Subcutaneous abdominal adipose tissue (tissue), 5 donors: Measurements from ENCODE around the gene ADCY3.

Source experiments
- H3K27ac ChIP-seq: one replicate; pipeline ENCODE4 v1.7.0; 2013; ENCODE audit warnings: low read depth, mild to moderate bottlenecking, inconsistent platforms, low read length, moderate library complexity
- H3K27me3 ChIP-seq, 5 donors: one replicate each; pipeline ENCODE4 v1.7.0; 2013; ENCODE audit warnings: low read length in 5 of 5, inconsistent platforms in 1 of 5; ENCODE audit not compliant: control insufficient read depth in 5 of 5, insufficient read depth in 4 of 5
- H3K36me3 ChIP-seq, 5 donors: one replicate each; pipeline ENCODE4 v1.7.0; 2013; ENCODE audit warnings: low read length in 5 of 5; ENCODE audit not compliant: control insufficient read depth in 5 of 5, insufficient read depth in 5 of 5
- H3K4me1 ChIP-seq, 5 donors: one replicate each; pipeline ENCODE4 v1.7.0; 2013; ENCODE audit warnings: low read length in 5 of 5, mild to moderate bottlenecking in 3 of 5, moderate library complexity in 1 of 5; ENCODE audit not compliant: control insufficient read depth in 5 of 5, insufficient read depth in 5 of 5
- H3K4me3 ChIP-seq, 5 donors: one replicate each; pipeline ENCODE4 v1.7.0; 2013; ENCODE audit warnings: low read length in 5 of 5, low read depth in 1 of 5
- H3K9ac ChIP-seq, 5 donors: one replicate each; pipeline ENCODE4 v1.7.0; 2013; ENCODE audit warnings: low read length in 5 of 5, mild to moderate bottlenecking in 4 of 5, moderate library complexity in 3 of 5
- H3K9me3 ChIP-seq, 5 donors: one replicate each; pipeline ENCODE4 v1.7.0; 2013; ENCODE audit warnings: low read length in 5 of 5; ENCODE audit not compliant: control insufficient read depth in 5 of 5
- donor health status: healthy.
- donor health status: healthy.
- donor health status: healthy.
- donor health status: healthy.
- donor health status: healthy.

ADCY3 gene

DNA sequence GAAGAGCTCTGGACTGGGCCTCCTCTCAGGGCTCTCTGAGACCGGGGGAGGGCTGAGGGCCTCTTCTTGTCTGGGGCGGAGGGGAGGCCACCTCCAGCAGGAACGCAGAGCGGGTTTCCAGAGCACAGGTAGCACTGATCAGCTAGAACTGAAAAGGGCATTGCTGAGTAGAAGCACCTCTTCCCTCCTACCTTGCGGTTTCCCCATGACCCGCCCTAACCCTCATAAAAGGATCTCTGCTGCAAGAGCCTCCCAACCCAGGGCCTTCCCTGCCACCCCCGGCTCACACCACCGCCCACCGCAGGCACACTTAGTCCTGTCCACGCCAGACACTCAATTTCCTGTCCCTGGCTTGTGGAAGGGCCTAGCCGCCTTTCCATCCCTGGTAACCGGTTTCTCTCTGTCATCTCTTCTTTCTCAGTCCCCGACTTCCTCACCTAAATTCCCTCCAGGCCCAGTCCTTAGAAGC lies 966 bp downstream of the ADCY3 start:
- Histone ChIP-seq H3K9me3 (no peaks in the 10 kb centered on the region), H3K4me3 (peak overlapping the region; percentile 23 to 70 (median 66)), H3K4me1 (peaks cover 9 to 49% (median 34%) of the 10 kb centered on the region in 5 donors), H3K9ac (peak overlapping the region; percentile 3 to 74 (median 68)), H3K27ac (no peak overlapping the region), H3K36me3 (no peaks in the 10 kb centered on the region), H3K27me3 (peaks cover 0 to 6% (median 0%) of the 10 kb centered on the region in 5 donors)

DNA sequence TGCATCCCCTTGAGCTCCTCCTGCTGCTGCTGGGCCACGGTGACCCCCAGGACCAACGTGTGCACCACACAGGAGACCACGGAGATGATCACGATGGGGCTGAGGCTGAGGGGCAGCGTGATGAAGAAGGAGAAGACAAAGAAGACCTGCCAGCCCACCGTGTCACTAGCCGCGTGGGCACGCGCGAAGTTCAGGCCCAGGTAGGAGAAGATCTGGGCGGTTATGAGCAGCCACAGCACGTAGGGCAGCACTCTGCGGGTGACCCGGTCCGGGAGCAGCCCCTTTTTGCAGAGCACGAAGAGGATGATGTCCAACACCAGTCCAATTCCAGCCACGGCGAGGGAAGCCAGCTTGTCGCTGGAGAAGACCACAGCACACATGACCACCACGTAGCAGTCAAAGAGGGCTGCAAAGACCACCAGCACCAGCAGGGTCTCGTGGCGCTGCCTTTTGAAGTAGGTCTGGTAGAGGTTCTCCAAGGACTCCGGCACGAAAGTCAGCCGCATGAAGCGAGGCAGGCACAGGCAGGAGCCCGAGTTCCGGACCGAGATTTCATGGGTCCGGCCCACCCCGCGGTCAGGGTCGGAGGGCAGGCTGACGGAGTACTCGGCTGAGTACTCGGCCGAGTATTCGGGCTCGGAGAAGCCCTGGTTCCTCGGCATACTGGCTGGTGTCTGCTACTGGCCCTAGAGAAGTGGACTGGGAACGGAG lies 1.6 kb downstream of the ADCY3 start:
- peak overlapping the region; percentile 23 to 70 (median 66) for H3K4me3 ChIP-seq
- H3K4me1 ChIP-seq = peaks cover 11 to 54% (median 34%) of the 10 kb centered on the region in 5 donors
- peaks cover 0 to 6% (median 0%) of the 10 kb centered on the region in 5 donors for H3K27me3 ChIP-seq
- H3K9me3 ChIP-seq = no peaks in the 10 kb centered on the region
- H3K9ac ChIP-seq = peak overlapping the region in 2 of 5 donors; percentile 68 to 74
- H3K36me3 ChIP-seq = no peaks in the 10 kb centered on the region
- no peak overlapping the region for H3K27ac ChIP-seq

DNA sequence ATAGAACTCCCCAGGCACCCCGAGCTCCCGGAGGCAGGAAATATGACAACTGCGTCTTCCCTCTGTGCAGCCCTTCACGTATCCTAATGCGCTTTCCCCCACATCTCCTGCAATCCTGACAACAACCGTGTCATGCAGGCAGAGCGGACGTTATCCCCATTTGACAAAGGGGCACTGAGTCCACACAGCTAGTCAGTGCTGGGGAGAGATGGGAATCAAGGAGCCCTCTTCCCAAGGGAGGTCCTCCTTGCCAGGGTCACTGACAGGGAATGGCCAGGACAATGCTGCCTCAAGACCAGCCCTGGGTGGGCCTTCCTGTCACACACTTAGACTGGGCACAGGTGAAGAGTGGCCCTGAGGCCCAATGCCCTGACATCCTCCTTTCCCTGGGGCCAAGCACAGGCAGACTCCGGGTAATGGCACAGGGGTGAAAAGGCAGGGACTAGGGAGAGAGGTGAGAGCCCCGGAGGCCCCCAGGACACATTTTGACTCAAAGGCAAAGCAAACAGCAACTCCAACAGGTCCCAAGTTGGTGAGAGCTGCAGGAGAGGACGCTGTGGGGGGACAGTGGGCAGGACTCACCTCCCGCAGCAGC lies 2.2 kb downstream of the ADCY3 start:
- Histone ChIP-seq H3K9me3 (no peaks in the 10 kb centered on the region), H3K9ac (peak overlapping the region in 1 of 5 donors; percentile 35), H3K27me3 (peaks cover 0 to 6% (median 0%) of the 10 kb centered on the region in 5 donors), H3K36me3 (no peaks in the 10 kb centered on the region), H3K27ac (no peak overlapping the region), H3K4me3 (peak overlapping the region in 4 of 5 donors; percentile 41 to 68 (median 66)), H3K4me1 (peaks cover 12 to 58% (median 34%) of the 10 kb centered on the region in 5 donors)

DNA sequence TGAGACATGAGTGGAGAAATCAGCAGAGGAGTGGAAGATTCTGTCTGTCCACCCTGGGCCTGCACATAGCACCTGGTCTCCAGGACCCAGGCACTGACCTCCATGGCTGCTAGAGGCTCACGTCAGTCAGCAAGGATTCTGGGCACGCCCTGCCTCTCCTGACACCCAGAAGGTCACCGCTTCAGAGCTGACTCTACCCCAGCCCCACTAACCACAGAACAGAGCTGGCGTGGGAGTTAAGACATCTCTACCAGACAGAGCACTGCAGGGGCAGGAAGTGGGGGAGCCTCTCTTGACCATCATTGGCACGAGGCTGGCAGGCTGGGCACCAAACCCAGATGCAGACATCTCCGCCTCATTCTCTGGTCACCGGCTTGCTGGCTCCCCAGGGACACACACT lies 3.0 kb downstream of the ADCY3 start:
- H3K27me3 ChIP-seq = peaks cover 0 to 6% (median 0%) of the 10 kb centered on the region in 5 donors
- no peaks in the 10 kb centered on the region for H3K9me3 ChIP-seq
- peak overlapping the region in 4 of 5 donors; percentile 41 to 68 (median 66) for H3K4me3 ChIP-seq
- H3K4me1 ChIP-seq = peaks cover 12 to 58% (median 34%) of the 10 kb centered on the region in 5 donors
- H3K9ac ChIP-seq = peak overlapping the region in 1 of 5 donors; percentile 17
- H3K36me3 ChIP-seq = peaks cover 0 to 2% (median 0%) of the 10 kb centered on the region in 5 donors
- H3K27ac ChIP-seq = no peak overlapping the region

DNA sequence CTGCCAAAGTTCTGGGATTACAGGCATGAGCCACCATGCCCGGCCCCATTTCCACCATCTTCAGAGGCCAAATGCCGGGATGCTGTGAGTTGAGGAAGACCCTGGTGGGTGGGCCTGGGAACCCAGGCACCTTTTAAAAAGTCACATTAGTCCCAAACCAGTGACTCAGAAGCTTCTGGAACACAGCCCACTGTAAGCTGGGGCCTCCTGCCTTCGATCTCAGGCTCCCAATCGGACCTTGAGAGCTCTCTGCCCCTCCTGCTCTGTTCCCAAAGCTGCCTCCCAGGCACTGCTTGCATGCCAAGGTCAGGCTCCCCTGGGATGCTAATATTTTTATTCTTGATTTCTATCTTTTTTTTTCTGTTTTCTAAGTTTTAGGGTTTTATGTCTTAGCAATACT lies 4.2 kb downstream of the ADCY3 start:
- Histone ChIP-seq H3K9me3 (no peaks in the 10 kb centered on the region), H3K36me3 (peaks cover 0 to 2% (median 0%) of the 10 kb centered on the region in 5 donors), H3K27me3 (peaks cover 0 to 6% (median 0%) of the 10 kb centered on the region in 5 donors), H3K4me1 (peaks cover 12 to 55% (median 30%) of the 10 kb centered on the region in 5 donors), H3K27ac (no peak overlapping the region), H3K9ac (no peak overlapping the region), H3K4me3 (no peak overlapping the region)

DNA sequence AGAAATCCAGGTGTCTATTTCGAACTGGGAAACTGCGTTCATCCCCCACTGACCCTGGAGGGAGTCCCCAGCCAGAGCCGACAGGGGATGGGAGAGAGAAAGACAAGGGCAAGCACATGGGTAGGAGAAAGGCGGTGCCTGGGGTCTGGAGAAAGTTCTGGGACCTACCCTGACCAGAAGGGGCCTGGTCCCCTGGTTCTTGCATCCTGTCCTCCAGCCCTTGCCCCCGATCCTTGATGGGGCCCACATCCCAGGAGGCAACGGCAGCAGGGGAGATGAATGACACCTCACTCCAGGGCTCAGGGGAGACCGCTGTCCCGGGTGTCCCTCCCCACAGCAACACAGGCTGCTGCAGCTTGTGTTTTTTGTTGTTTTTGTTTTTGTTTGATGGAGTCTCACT lies 4.9 kb downstream of the ADCY3 start:
- peaks cover 0 to 6% (median 0%) of the 10 kb centered on the region in 5 donors for H3K27me3 ChIP-seq
- H3K4me1 ChIP-seq = peaks cover 9 to 51% (median 26%) of the 10 kb centered on the region in 5 donors
- H3K9me3 ChIP-seq = peaks cover 0 to 2% (median 0%) of the 10 kb centered on the region in 5 donors
- no peak overlapping the region for H3K9ac ChIP-seq
- no peak overlapping the region for H3K27ac ChIP-seq
- peaks cover 0 to 2% (median 0%) of the 10 kb centered on the region in 5 donors for H3K36me3 ChIP-seq
- H3K4me3 ChIP-seq = no peak overlapping the region

DNA sequence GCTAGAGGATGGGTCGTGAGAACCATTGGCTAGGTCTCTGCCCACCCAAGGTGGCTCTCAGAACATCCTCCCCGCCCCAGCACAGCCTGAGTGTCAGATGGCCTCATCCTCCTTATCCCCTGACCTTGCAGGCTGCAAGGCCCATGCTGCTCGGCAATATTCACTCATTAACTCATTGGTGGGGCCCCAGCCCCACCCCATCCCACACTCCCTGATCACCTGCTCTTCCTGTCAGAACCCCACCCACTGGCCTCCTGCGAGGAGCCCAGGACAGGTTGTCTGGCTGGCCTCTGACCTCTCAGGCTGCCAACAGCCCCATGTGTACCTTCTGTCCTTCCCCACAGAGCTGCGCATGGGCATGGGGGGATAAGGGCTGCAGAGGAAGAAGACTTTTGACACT lies 5.3 kb downstream of the ADCY3 start:
- peaks cover 0 to 2% (median 0%) of the 10 kb centered on the region in 5 donors for H3K36me3 ChIP-seq
- H3K27ac ChIP-seq = no peak overlapping the region
- H3K9ac ChIP-seq = no peak overlapping the region
- peaks cover 0 to 6% (median 0%) of the 10 kb centered on the region in 5 donors for H3K27me3 ChIP-seq
- H3K4me1 ChIP-seq = peaks cover 9 to 51% (median 26%) of the 10 kb centered on the region in 5 donors
- H3K4me3 ChIP-seq = no peak overlapping the region
- peaks cover 0 to 7% (median 0%) of the 10 kb centered on the region in 5 donors for H3K9me3 ChIP-seq

DNA sequence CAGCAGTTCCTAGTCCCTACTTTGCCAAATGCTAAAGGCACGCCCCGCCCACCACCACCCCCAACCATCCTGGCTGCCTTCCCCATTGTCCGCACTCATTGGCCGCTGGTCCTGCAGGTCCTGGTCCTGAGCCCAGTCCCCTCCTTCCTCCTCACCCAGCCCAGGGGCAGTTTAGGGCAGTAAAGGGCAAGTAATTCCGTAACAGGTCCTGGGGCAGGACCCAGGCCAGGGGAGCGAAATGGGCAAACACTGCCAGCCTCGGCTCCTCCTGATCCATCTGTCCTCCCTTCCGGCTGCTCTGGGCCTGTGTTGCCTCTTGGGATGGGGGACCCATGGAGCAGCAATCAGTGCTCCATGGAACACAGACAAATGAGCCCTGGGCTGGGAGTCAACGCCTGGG lies 6.1 kb downstream of the ADCY3 start:
- Histone ChIP-seq H3K4me3 (no peak overlapping the region), H3K27me3 (peaks cover 0 to 4% (median 0%) of the 10 kb centered on the region in 5 donors), H3K4me1 (peaks cover 6 to 45% (median 20%) of the 10 kb centered on the region in 5 donors), H3K9me3 (peaks cover 0 to 8% (median 0%) of the 10 kb centered on the region in 5 donors), H3K36me3 (peaks cover 0 to 2% (median 0%) of the 10 kb centered on the region in 5 donors), H3K27ac (no peak overlapping the region), H3K9ac (no peak overlapping the region)

DNA sequence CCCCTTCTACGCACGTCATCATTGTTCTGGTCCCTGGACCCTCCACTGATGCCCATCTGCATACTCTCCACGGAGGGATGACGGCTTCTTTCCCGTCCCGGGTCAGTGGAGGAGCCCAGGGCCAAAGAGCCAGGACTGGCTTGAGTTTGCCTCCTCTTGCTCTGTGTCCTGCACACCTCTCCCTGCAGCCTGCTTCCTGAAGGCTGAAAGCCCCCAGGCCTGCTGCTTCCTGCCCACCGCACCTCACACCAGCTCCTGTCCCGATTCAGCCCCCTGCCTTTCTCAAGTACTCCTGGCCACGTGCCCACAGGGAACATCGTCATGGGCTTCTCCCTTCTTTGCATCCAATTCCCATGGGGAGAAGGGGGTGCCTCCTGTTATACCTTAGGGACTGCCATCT lies 7.1 kb downstream of the ADCY3 start:
- H3K36me3 ChIP-seq = peaks cover 0 to 2% (median 0%) of the 10 kb centered on the region in 5 donors
- H3K4me1 ChIP-seq = peaks cover 3 to 36% (median 12%) of the 10 kb centered on the region in 5 donors
- no peak overlapping the region for H3K27ac ChIP-seq
- H3K9me3 ChIP-seq = peaks cover 0 to 8% (median 0%) of the 10 kb centered on the region in 5 donors
- no peak overlapping the region for H3K9ac ChIP-seq
- H3K4me3 ChIP-seq = no peak overlapping the region
- H3K27me3 ChIP-seq = peaks cover 0 to 4% (median 0%) of the 10 kb centered on the region in 5 donors

DNA sequence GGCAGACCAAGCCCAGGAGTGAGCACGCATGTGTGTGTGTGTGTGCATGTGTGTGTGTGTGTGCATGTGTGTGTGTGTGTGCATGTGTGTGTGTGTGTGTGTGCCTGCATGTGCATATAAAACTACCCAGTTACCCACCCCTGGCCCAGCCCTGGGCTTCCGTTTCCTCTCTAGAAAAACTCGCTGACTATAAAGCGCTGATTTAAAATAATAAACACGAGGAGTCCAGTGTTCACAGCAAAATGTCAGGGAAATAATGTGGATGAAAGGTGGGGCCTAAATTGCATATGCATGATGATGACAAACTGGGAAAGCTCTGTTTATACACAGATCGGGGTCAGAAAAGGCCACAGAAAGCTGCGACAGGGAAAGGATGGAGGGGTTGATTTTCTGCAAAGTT lies 7.5 kb downstream of the ADCY3 start:
- H3K27ac ChIP-seq = no peak overlapping the region
- peaks cover 3 to 31% (median 8%) of the 10 kb centered on the region in 5 donors for H3K4me1 ChIP-seq
- H3K9ac ChIP-seq = no peak overlapping the region
- H3K9me3 ChIP-seq = peaks cover 0 to 8% (median 0%) of the 10 kb centered on the region in 5 donors
- H3K27me3 ChIP-seq = peaks cover 0 to 4% (median 0%) of the 10 kb centered on the region in 5 donors
- peaks cover 0 to 2% (median 0%) of the 10 kb centered on the region in 5 donors for H3K36me3 ChIP-seq
- no peak overlapping the region for H3K4me3 ChIP-seq
